Measurements from ENCODE around the gene ENTPD6. TPM values are rescaled to one million over a fixed set of nuclear protein-coding genes. Genes with fewer than 3 reads are reported as not detected.

Gene ENTPD6
- total RNA-seq, 1 donor from 2014 or later = 57.8 TPM

DNA sequence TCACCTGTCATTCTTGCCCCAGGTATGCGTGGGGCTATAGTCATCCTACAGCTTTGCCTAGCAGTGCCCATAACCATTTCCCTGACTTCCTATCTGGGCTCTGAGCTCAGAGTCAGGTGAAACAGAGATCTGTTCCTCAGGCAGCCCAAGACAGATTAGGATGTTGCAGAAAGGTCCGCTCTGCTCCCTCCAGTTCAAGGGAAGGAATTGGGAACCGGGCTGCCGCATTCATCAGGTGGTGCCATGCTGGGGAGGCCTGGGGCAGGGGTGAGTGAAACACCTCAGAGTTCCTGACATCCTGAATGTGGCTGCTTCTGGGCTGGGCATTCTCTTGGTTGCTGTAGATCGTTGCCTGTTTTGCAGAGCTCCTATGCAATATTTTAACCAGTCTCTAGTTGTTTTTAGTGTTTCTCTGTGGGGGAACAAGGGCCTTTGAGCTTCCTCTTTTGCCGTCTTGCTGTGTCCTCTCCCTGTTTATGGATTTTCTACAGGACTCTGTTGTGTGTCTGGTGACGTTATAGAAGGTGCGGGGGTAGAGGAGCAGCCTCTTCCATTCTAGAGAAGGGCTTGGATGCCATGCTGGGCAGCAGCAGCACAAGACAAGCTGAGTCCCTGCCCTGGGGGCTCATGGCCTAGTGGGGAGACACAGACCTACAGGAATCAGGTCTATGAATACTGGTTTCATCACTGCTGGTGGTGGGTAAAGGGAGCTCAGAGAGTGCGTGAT is 9.2 kb downstream of the ENTPD6 start:
- Histone ChIP-seq H3K4me2 (ENCODE audit: low read length) (no peak overlapping the region), H3K79me2 (ENCODE audit: insufficient read depth, low read length) (peaks cover 76% of the 10 kb centered on the region), H3K4me3 (ENCODE audit: insufficient read depth, low read depth, low read length) (no peak overlapping the region), H3K27ac (ENCODE audit: low read depth, low read length) (no peak overlapping the region), H3K27me3 (ENCODE audit: insufficient read depth, low read length) (no peaks in the 10 kb centered on the region), H3K36me3 (ENCODE audit: insufficient read depth, low read length) (no peaks in the 10 kb centered on the region), H3K9me3 (ENCODE audit: insufficient read depth, low read depth, low read length) (no peaks in the 10 kb centered on the region), H4K20me1 (ENCODE audit: insufficient read depth, low read length) (peaks cover 73% of the 10 kb centered on the region), H3K4me1 (ENCODE audit: insufficient read depth, low read length) (no peaks in the 10 kb centered on the region), H2AFZ (ENCODE audit: low read depth, low read length) (no peak overlapping the region), H3K9ac (ENCODE audit: low read length) (no peak overlapping the region)
- no peak overlapping the region for H3K4me3 Mint-ChIP-seq (ENCODE audit: unreplicated experiment)
- DNase-seq (ENCODE audit: low read depth) = no peak
- peaks cover 2% of the 10 kb centered on the region for H3K9me3 Mint-ChIP-seq (ENCODE audit: unreplicated experiment)
- TF ChIP-seq EZH2 (IDR thresholded peaks at IDR 0.05; ENCODE audit: insufficient read depth, low read length) = no peak
- TF ChIP-seq CTCF (IDR thresholded peaks at IDR 0.05; ENCODE audit: insufficient read depth, low read depth, low read length) = no peak
- FAIRE-seq = no peak
- peaks cover 26% of the 10 kb centered on the region for H3K4me1 Mint-ChIP-seq (ENCODE audit: low read depth, unreplicated experiment)
- H3K36me3 Mint-ChIP-seq (ENCODE audit: low read depth, unreplicated experiment) = peaks cover 8% of the 10 kb centered on the region
- H3K27me3 Mint-ChIP-seq (ENCODE audit: low read depth, unreplicated experiment) = no peaks in the 10 kb centered on the region
- no peak overlapping the region for H3K27ac Mint-ChIP-seq (ENCODE audit: unreplicated experiment)

GRCh38 chr20:25205277-25206062 is 10.0 kb downstream of the ENTPD6 start:
- no peaks in the 10 kb centered on the region for H3K36me3 ChIP-seq (ENCODE audit: insufficient read depth, low read length)
- H3K9ac ChIP-seq (ENCODE audit: low read length) = no peak overlapping the region
- DNase-seq (ENCODE audit: low read depth) (no peak), FAIRE-seq (no peak)
- H3K27ac Mint-ChIP-seq (ENCODE audit: unreplicated experiment) = no peak overlapping the region
- peaks cover 71% of the 10 kb centered on the region for H3K79me2 ChIP-seq (ENCODE audit: insufficient read depth, low read length)
- peaks cover 2% of the 10 kb centered on the region for H3K9me3 Mint-ChIP-seq (ENCODE audit: unreplicated experiment)
- H2AFZ ChIP-seq (ENCODE audit: low read depth, low read length) = no peak overlapping the region
- H3K4me3 ChIP-seq (ENCODE audit: insufficient read depth, low read depth, low read length) = no peak overlapping the region
- H3K27ac ChIP-seq (ENCODE audit: low read depth, low read length) = no peak overlapping the region
- peak overlapping the region; percentile 34 for H3K4me3 Mint-ChIP-seq (ENCODE audit: unreplicated experiment)
- H3K4me1 ChIP-seq (ENCODE audit: insufficient read depth, low read length) = no peaks in the 10 kb centered on the region
- TF ChIP-seq EZH2 (IDR thresholded peaks at IDR 0.05; ENCODE audit: insufficient read depth, low read length) (no peak), CTCF (IDR thresholded peaks at IDR 0.05; ENCODE audit: insufficient read depth, low read depth, low read length) (no peak)
- peaks cover 68% of the 10 kb centered on the region for H4K20me1 ChIP-seq (ENCODE audit: insufficient read depth, low read length)
- H3K4me2 ChIP-seq (ENCODE audit: low read length) = no peak overlapping the region
- peaks cover 23% of the 10 kb centered on the region for H3K4me1 Mint-ChIP-seq (ENCODE audit: low read depth, unreplicated experiment)
- H3K9me3 ChIP-seq (ENCODE audit: insufficient read depth, low read depth, low read length) = no peaks in the 10 kb centered on the region
- no peaks in the 10 kb centered on the region for H3K27me3 ChIP-seq (ENCODE audit: insufficient read depth, low read length)
- peaks cover 8% of the 10 kb centered on the region for H3K36me3 Mint-ChIP-seq (ENCODE audit: low read depth, unreplicated experiment)
- H3K27me3 Mint-ChIP-seq (ENCODE audit: low read depth, unreplicated experiment) = no peaks in the 10 kb centered on the region
